Pancreas (tissue), 10 donors: Measurements from ENCODE around the gene ZNF98. TPM values are rescaled to one million over a fixed set of nuclear protein-coding genes. Genes with fewer than 3 reads are reported as not detected.

ENCODE experiments used
- ATAC-seq, 4 donors: fragments of 200-7000 bp; cut with Tn5 transposase; one replicate each; pipeline versions ENCODE4 v1.8.0 to v1.9.1; 2020; ENCODE audit warnings: mild to moderate bottlenecking in 4 of 4, moderate library complexity in 4 of 4
- DNase-seq, 6 donors: peaks; one replicate each; pipeline ENCODE4 v3.0.0-alpha.2; 2020
- FAIRE-seq: peaks from 2 replicates; lab custom pipeline; 2012; peaks lifted over from hg19 to GRCh38; lab: Jason Lieb, UNC
- H3K27ac ChIP-seq, 4 donors: fragments of 200-600 bp; sonication (generic); 1 replicate in 3 of 4; 2 replicates in 1 of 4; pipeline versions ENCODE4 v1.5.0 to v1.8.0; 2020
- H3K27me3 ChIP-seq, 4 donors: fragments of 200-600 bp; one replicate each; pipeline ENCODE4 v1.8.0; 2021
- H3K36me3 ChIP-seq, 3 donors: fragments of 200-600 bp; sonication (generic) in 1 of 3; one replicate each; pipeline versions ENCODE4 v1.5.0 to v1.8.0; 2020 to 2021
- H3K4me1 ChIP-seq, 3 donors: fragments of 200-600 bp; one replicate each; pipeline ENCODE4 v1.8.0; 2021
- H3K4me3 ChIP-seq, 4 donors: fragments of 200-600 bp; sonication (generic) in 2 of 4; one replicate each; pipeline versions ENCODE4 v1.5.0 to v1.8.0; 2020 to 2021
- H3K9me3 ChIP-seq, 4 donors: fragments of 200-600 bp; one replicate each; pipeline ENCODE4 v1.8.0; 2021
- CTCF ChIP-seq, 4 donors: fragments of 200-600 bp; sonication (generic) in 3 of 4; IDR thresholded peaks; one replicate each; pipeline versions ENCODE4 v1.5.0 to v1.8.0; 2021; ENCODE audit warnings: antibody characterized with exemption in 4 of 4
- WGBS, 2 donors: extraction: QIAGEN DNeasy Blood & Tissue Kit; methylation state at CpG; one replicate each; pipeline ENCODE4 v1.1.7; 2013; 5-methylcytosine and 5-hydroxymethylcytosine counted together
- intact Hi-C, 3 donors: fragments of 100-400 bp; cut with DNase I; formaldehyde crosslinking; loops; one replicate each; pipeline versions ENCODE4 v1.11.1 to v1.14.2; 2022
- polyA plus RNA-seq, 2 donors: library from polyadenylated mRNA; stranded (reverse); fragments of 200-250 nt; gene quantifications; one replicate each; pipeline ENCODE4 v1.2.3, GENCODE V29; 2013
- total RNA-seq, 6 donors: library from RNA; stranded (reverse); fragmentation: NEBNext Ultra II Directional in 4 of 6; extraction: Animal tissue kit (Norgen Biotek cat#: 25700) in 4 of 6; gene quantifications; one replicate each; pipeline versions ENCODE4 v1.2.1 to v1.2.4, GENCODE V29; 2021 to 2023
- donor health status: healthy with polysubstance abuse.
- donor health status: DM: no; HTN: no; CAD: no; lungs with moderate emphysema.
- donor health status: DM: no; HTN: no; CAD: no.
- donor health status: control.
- donor health status: control.
- donor health status: Bipolar disorder and iron deficiency.
- donor health status: DM: yes; HTN: yes; CAD: no.
- donor health status: DM: no; HTN: no; CAD: no.
- donor health status: DM: no; HTN: no; CAD: no.
- donor health status: DM: yes; HTN: yes; CAD: no.

ZNF98 gene
- total and polyA plus RNA-seq, 8 donors, result 1.7 to 13.9 (median 6.9) TPM

- ATAC-seq, result peak; percentile 87 to 89 (median 89)
- Histone ChIP-seq H3K4me3 (peak overlapping the region; percentile 20 to 32 (median 26)), H3K9me3 (no peaks in the 10 kb centered on the region), H3K4me1 (peaks cover 0 to 3% (median 0%) of the 10 kb centered on the region in 3 donors), H3K27ac (peak overlapping the region; percentile 64 to 88 (median 67)), H3K36me3 (no peaks in the 10 kb centered on the region), H3K27me3 (no peaks in the 10 kb centered on the region)
- 2 to 3% methylated on average over 19 of the region's 19 CpGs for WGBS, 2 donors
- intact Hi-C loops, result no loop called here
- FAIRE-seq, result no peak
- no peak for TF ChIP-seq CTCF (IDR thresholded peaks at IDR 0.05)
- DNase-seq, result peak in 5 of 6 donors; percentile 64 to 85 (median 74)
These were observed 5.4 kb upstream of the ZNF98 start for GRCh38 chr19:22427547-22427946.

GRCh38 chr19:22426901-22427300 lies 4.8 kb upstream of the ZNF98 start:
- FAIRE-seq, result no peak
- TF ChIP-seq CTCF (IDR thresholded peaks at IDR 0.05), result no peak
- Histone ChIP-seq H3K27me3 (no peaks in the 10 kb centered on the region), H3K36me3 (no peaks in the 10 kb centered on the region), H3K4me3 (no peak overlapping the region), H3K9me3 (no peaks in the 10 kb centered on the region), H3K4me1 (peaks cover 0 to 3% (median 0%) of the 10 kb centered on the region in 3 donors), H3K27ac (peak overlapping the region in 3 of 4 donors; percentile 22 to 88 (median 67))
- DNase-seq, result no peak
- intact Hi-C loops, result no loop called here
- 49 to 51% methylated on average over 8 of the region's 8 CpGs for WGBS, 2 donors
- ATAC-seq, result no peak

- DNase-seq (peak in 1 of 6 donors; percentile 23), FAIRE-seq (no peak), ATAC-seq (peak in 3 of 4 donors; percentile 39 to 62 (median 59))
- H3K27me3 ChIP-seq, result no peaks in the 10 kb centered on the region
- no peak for TF ChIP-seq CTCF (IDR thresholded peaks at IDR 0.05)
- H3K4me1 ChIP-seq, result no peaks in the 10 kb centered on the region
- H3K36me3 ChIP-seq, result no peaks in the 10 kb centered on the region
- no peaks in the 10 kb centered on the region for H3K9me3 ChIP-seq
- H3K4me3 ChIP-seq, result peak overlapping the region in 3 of 4 donors; percentile 27 to 29 (median 29)
- 1 to 3% methylated on average over 20 of the region's 20 CpGs for WGBS, 2 donors
- intact Hi-C loops, result no loop called here
- H3K27ac ChIP-seq, result no peak overlapping the region
These were observed 349 bp downstream of the ZNF98 start for GRCh38 chr19:22421797-22422196.

- Histone ChIP-seq H3K4me3 (no peak overlapping the region), H3K27ac (no peak overlapping the region), H3K27me3 (no peaks in the 10 kb centered on the region), H3K9me3 (no peaks in the 10 kb centered on the region), H3K36me3 (no peaks in the 10 kb centered on the region), H3K4me1 (no peaks in the 10 kb centered on the region)
- FAIRE-seq (no peak), ATAC-seq (no peak), DNase-seq (no peak)
- no peak for TF ChIP-seq CTCF (IDR thresholded peaks at IDR 0.05)
- intact Hi-C loops, result no loop called here
- 38 to 58% methylated on average over 2 of the region's 2 CpGs for WGBS, 2 donors
These were observed 67.5 kb downstream of the ZNF98 start for GRCh38 chr19:22354665-22355064.

Other genes with a start within 250 kb of the ZNF98 start
- gene ZNF676, start 225.4 kb downstream of the ZNF98 start, total RNA-seq, result 1 to 10 TPM in 2 of 6 donors, under 1 TPM in 4; 0.51 to 2.2 (median 0.89) TPM
- under 1 TPM; 0.82 to 0.91 TPM for gene ZNF676, start 225.4 kb downstream of the ZNF98 start, polyA plus RNA-seq
- gene ZNF729, start 135.9 kb downstream of the ZNF98 start, total RNA-seq, result not detected
- not detected for gene ZNF729, start 135.9 kb downstream of the ZNF98 start, polyA plus RNA-seq
- gene ZNF492, start 212.0 kb upstream of the ZNF98 start, total RNA-seq, result under 1 TPM in 4 of 6 donors, not detected in 2; 0.06 to 0.31 (median 0.14) TPM
- under 1 TPM in 1 of 2 donors, not detected in 1; 0.05 TPM for gene ZNF492, start 212.0 kb upstream of the ZNF98 start, polyA plus RNA-seq